CD4-positive, alpha-beta memory T cell (primary cell): ENCODE measurements around the gene PTPRJ. TPM values are rescaled to one million over a fixed set of nuclear protein-coding genes. Genes with fewer than 3 reads are reported as not detected.

ENCODE experiments used
- CTCF ChIA-PET: fragments of 350-600 bp; sonication (Branson Sonifier 250); formaldehyde crosslinking; loops from one replicate; lab custom pipeline; 2021; ENCODE audit warnings: inconsistent platforms; ENCODE audit not compliant: partially characterized antibody; lab: Charles Lee
- POLR2A ChIA-PET: fragments of 350-600 bp; sonication (Branson Sonifier 250); formaldehyde crosslinking; loops from one replicate; lab custom pipeline; 2021; ENCODE audit not compliant: partially characterized antibody; lab: Charles Lee
- DNase-seq, 5 donors: peaks; one replicate each; pipeline versions ENCODE4 v3.0.0 to v3.0.0-alpha.2; 2020 to 2022; ENCODE audit warnings: mixed read lengths in 1 of 5
- H3K27ac ChIP-seq: one replicate; pipeline ENCODE4 v1.7.0; 2013; ENCODE audit warnings: low read depth, low read length
- H3K27me3 ChIP-seq: 2 replicates; pipeline ENCODE4 v1.7.0; 2013; ENCODE audit warnings: mild to moderate bottlenecking, low read length, moderate library complexity; ENCODE audit not compliant: insufficient read depth
- H3K36me3 ChIP-seq: 2 replicates; pipeline ENCODE4 v1.7.0; 2013; ENCODE audit warnings: mild to moderate bottlenecking, low read length, moderate library complexity; ENCODE audit not compliant: insufficient read depth
- H3K4me1 ChIP-seq: 2 replicates; pipeline ENCODE4 v1.7.0; 2013; ENCODE audit warnings: mild to moderate bottlenecking, low read length, moderate library complexity; ENCODE audit not compliant: insufficient read depth
- H3K4me3 ChIP-seq, 2 donors: one replicate each; pipeline ENCODE4 v1.7.0; 2013; ENCODE audit warnings: low read length in 2 of 2, mild to moderate bottlenecking in 1 of 2
- H3K9me3 ChIP-seq, 2 donors: one replicate each; pipeline ENCODE4 v1.7.0; 2013; ENCODE audit warnings: low read length in 2 of 2, control low read depth in 1 of 2; ENCODE audit not compliant: control insufficient read depth in 1 of 2
- H3K27ac Mint-ChIP-seq, 7 donors: one replicate each; pipeline ENCODE4 v1.8.0; 2020 to 2021; ENCODE audit warnings: mixed read lengths in 7 of 7, mild to moderate bottlenecking in 6 of 7, inconsistent platforms in 3 of 7, moderate library complexity in 3 of 7
- H3K27me3 Mint-ChIP-seq, 2 donors: one replicate each; pipeline ENCODE4 v1.8.0; 2020 to 2021; ENCODE audit warnings: mixed read lengths in 2 of 2
- H3K36me3 Mint-ChIP-seq, 2 donors: one replicate each; pipeline ENCODE4 v1.8.0; 2020 to 2021; ENCODE audit warnings: mixed read lengths in 2 of 2, inconsistent platforms in 1 of 2, mild to moderate bottlenecking in 1 of 2
- H3K4me1 Mint-ChIP-seq, 4 donors: one replicate each; pipeline ENCODE4 v1.8.0; 2020 to 2021; ENCODE audit warnings: mixed read lengths in 4 of 4, mild to moderate bottlenecking in 1 of 4
- H3K4me3 Mint-ChIP-seq, 8 donors: one replicate each; pipeline ENCODE4 v1.8.0; 2020 to 2021; ENCODE audit warnings: mixed read lengths in 8 of 8, mild to moderate bottlenecking in 7 of 8, moderate library complexity in 6 of 8, inconsistent platforms in 3 of 8
- H3K9me3 Mint-ChIP-seq, 8 donors: one replicate each; pipeline ENCODE4 v1.8.0; 2020 to 2021; ENCODE audit warnings: mixed read lengths in 8 of 8, mild to moderate bottlenecking in 5 of 8, inconsistent platforms in 3 of 8, moderate library complexity in 1 of 8
- intact Hi-C: fragments of 100-400 bp; cut with micrococcal nuclease; formaldehyde crosslinking; loops from one replicate; pipeline ENCODE4 v1.15.1; 2023
- polyA plus RNA-seq, 2 donors: library from polyadenylated mRNA; unstranded; fragments of 300-500 nt; fragmentation: Illumina TruSeq; gene quantifications; one replicate each; pipeline ENCODE4 v1.2.3, GENCODE V29; 2021
- total RNA-seq, 2 experiments: library from RNA; stranded (reverse); gene quantifications; one replicate each; pipeline ENCODE4 v1.2.3, GENCODE V29; 2021

The PTPRJ gene
- total and polyA plus RNA-seq, 4 experiments from 2014 or later = 3.3 to 57.9 (median 37.2) TPM

DNA sequence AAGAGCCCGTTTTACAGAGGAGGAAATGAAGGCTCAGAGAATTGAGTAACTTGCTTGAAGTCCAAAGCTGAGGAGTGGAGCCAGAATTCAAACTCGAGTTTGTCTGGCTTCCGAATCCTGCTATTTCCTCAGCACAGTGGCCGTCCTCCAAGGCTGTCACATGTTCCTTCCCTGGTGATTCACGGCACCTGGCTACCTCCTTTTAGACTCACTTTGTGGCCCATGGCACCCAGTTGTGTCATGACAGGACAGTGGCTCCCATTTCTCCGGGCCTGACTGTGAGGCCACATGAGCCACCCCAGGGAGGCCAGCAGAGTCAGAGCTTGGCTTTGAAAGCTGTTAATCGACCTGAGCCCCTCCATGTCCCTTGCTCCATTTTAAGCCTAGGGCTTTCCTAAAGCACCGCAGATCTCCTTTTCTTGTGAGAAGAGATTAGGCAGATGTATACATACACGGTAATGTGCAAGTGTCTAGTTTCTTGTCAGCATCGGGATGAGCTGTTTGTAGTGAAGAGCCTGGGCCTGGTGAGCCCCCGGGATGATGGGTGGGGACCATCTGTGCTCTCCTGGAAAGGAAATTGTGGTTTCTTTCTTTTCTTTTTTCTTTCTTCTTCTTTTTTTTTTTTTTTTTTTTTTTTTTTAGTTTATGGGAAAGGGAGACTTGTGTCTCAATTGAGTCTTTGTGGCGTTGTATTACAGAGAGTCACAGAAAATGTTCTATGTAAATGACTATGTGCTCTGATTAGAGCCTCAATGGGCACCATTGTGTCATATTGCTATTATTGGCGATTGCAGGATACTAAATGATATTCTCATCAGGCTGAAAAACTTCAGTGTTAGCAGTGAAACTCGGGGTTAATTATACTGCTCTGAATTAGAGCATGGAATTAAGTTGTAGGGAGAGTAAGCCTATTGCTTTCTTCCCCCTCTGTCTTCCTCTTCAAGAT lies 54.8 kb downstream of the PTPRJ start:
- H3K4me3 ChIP-seq = no peak overlapping the region
- Mint-ChIP-seq H3K27ac (peak overlapping the region in 4 of 7 donors; percentile 11 to 55 (median 42)), H3K4me3 (peak overlapping the region in 6 of 8 donors; percentile 11 to 64 (median 42)), H3K27me3 (no peaks in the 10 kb centered on the region), H3K36me3 (peaks cover 9 to 14% of the 10 kb centered on the region in 2 donors), H3K4me1 (peaks cover 42 to 75% (median 61%) of the 10 kb centered on the region in 4 donors), H3K9me3 (peaks cover 0 to 2% (median 0%) of the 10 kb centered on the region in 8 donors)
- no peak for DNase-seq
- H3K4me1 ChIP-seq = peaks cover 53% of the 10 kb centered on the region
- CTCF ChIA-PET = interaction anchor here (0.6 to 1.2 kb wide), 3 partner anchors 46 to 65 kb away, joined by 3 to 5 read pairs (median 3); no protein-coding TSS in a partner anchor
- no peaks in the 10 kb centered on the region for H3K36me3 ChIP-seq
- intact Hi-C loops = loop anchor here (1.0 kb wide), 1 partner anchor 10 kb away; no protein-coding TSS in a partner anchor
- no peaks in the 10 kb centered on the region for H3K9me3 ChIP-seq
- no peak overlapping the region for H3K27ac ChIP-seq
- POLR2A ChIA-PET = interaction anchor here (1.6 to 4.5 kb wide), 3 partner anchors 15 to 34 kb away, joined by 7 to 22 read pairs (median 8); no protein-coding TSS in a partner anchor
- no peaks in the 10 kb centered on the region for H3K27me3 ChIP-seq

GRCh38 chr11:48036011-48036410 lies 55.7 kb downstream of the PTPRJ start:
- Histone ChIP-seq H3K27ac (no peak overlapping the region), H3K9me3 (no peaks in the 10 kb centered on the region), H3K4me3 (no peak overlapping the region), H3K4me1 (peaks cover 52% of the 10 kb centered on the region), H3K27me3 (no peaks in the 10 kb centered on the region), H3K36me3 (no peaks in the 10 kb centered on the region)
- POLR2A ChIA-PET = interaction anchor here (0.6 to 4.5 kb wide), 3 partner anchors 16 to 46 kb away, joined by 4 to 22 read pairs (median 7); no protein-coding TSS in a partner anchor
- intact Hi-C loops = no loop called here
- no peak for DNase-seq
- peaks cover 47 to 78% (median 64%) of the 10 kb centered on the region in 4 donors for H3K4me1 Mint-ChIP-seq
- peaks cover 9 to 17% of the 10 kb centered on the region in 2 donors for H3K36me3 Mint-ChIP-seq
- H3K27ac Mint-ChIP-seq = peak overlapping the region in 3 of 7 donors; percentile 15 to 74 (median 55)
- peaks cover 0 to 2% (median 0%) of the 10 kb centered on the region in 8 donors for H3K9me3 Mint-ChIP-seq
- peak overlapping the region in 4 of 8 donors; percentile 9 to 60 (median 46) for H3K4me3 Mint-ChIP-seq
- no peaks in the 10 kb centered on the region for H3K27me3 Mint-ChIP-seq
- CTCF ChIA-PET = interaction anchor here (0.6 to 1.2 kb wide), 3 partner anchors 47 to 75 kb away, joined by 3 to 4 read pairs (median 3); no protein-coding TSS in a partner anchor

DNA sequence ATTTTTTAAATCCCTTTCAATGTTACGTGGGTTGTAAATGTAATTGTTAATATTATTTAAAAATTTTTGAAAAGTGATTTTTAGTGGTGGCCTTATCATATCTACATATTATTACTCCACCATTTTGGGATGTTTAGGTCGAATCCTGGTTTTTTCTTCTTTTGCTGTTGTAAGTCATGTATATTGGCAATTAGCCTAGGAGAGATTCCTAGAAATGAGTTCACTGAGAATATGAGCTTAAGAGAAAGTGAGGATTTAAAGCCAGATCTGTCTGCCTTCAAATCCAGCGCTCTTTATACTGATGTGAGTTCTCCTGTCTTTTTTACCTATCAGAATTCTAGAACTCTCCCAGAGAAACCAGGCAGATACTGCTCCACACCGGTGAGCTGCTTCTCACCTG lies 56.1 kb downstream of the PTPRJ start:
- H3K27ac Mint-ChIP-seq = peak overlapping the region in 2 of 7 donors; percentile 29 to 74
- H3K4me3 Mint-ChIP-seq = peak overlapping the region in 2 of 8 donors; percentile 9 to 60
- H3K27ac ChIP-seq = no peak overlapping the region
- no peaks in the 10 kb centered on the region for H3K9me3 ChIP-seq
- peaks cover 9 to 19% of the 10 kb centered on the region in 2 donors for H3K36me3 Mint-ChIP-seq
- peaks cover 48% of the 10 kb centered on the region for H3K4me1 ChIP-seq
- intact Hi-C loops = no loop called here
- H3K27me3 ChIP-seq = no peaks in the 10 kb centered on the region
- POLR2A ChIA-PET = interaction anchor here (0.6 to 4.5 kb wide), 3 partner anchors 16 to 47 kb away, joined by 4 to 22 read pairs (median 7); no protein-coding TSS in a partner anchor
- peaks cover 0 to 2% (median 0%) of the 10 kb centered on the region in 8 donors for H3K9me3 Mint-ChIP-seq
- H3K36me3 ChIP-seq = no peaks in the 10 kb centered on the region
- DNase-seq = no peak
- H3K27me3 Mint-ChIP-seq = no peaks in the 10 kb centered on the region
- peaks cover 45 to 76% (median 63%) of the 10 kb centered on the region in 4 donors for H3K4me1 Mint-ChIP-seq
- H3K4me3 ChIP-seq = no peak overlapping the region
- CTCF ChIA-PET = interaction anchor here (0.9 to 1.2 kb wide), 2 partner anchors 64 to 75 kb away, joined by 3 to 4 read pairs; no protein-coding TSS in a partner anchor

- H3K4me1 Mint-ChIP-seq = peaks cover 48 to 72% (median 60%) of the 10 kb centered on the region in 4 donors
- intact Hi-C loops = no loop called here
- peaks cover 9 to 20% of the 10 kb centered on the region in 2 donors for H3K36me3 Mint-ChIP-seq
- H3K4me1 ChIP-seq = peaks cover 55% of the 10 kb centered on the region
- DNase-seq = no peak
- H3K27me3 ChIP-seq = no peaks in the 10 kb centered on the region
- H3K27ac ChIP-seq = no peak overlapping the region
- no peaks in the 10 kb centered on the region for H3K27me3 Mint-ChIP-seq
- H3K4me3 ChIP-seq = no peak overlapping the region
- peaks cover 0 to 2% (median 0%) of the 10 kb centered on the region in 8 donors for H3K9me3 Mint-ChIP-seq
- ChIA-PET CTCF (interaction anchor here (0.6 kb wide), 1 partner anchor 44 kb away, joined by 4 read pairs; no protein-coding TSS in a partner anchor), POLR2A (interaction anchor here (4.5 kb wide), 1 partner anchor 18 kb away, joined by 22 read pairs; no protein-coding TSS in a partner anchor)
- H3K4me3 Mint-ChIP-seq = peak overlapping the region in 1 of 8 donors; percentile 0
- H3K27ac Mint-ChIP-seq = peak overlapping the region in 1 of 7 donors; percentile 26
- H3K36me3 ChIP-seq = no peaks in the 10 kb centered on the region
- H3K9me3 ChIP-seq = no peaks in the 10 kb centered on the region
Observed at GRCh38 chr11:48037709-48038468, 57.5 kb downstream of the PTPRJ start.

GRCh38 chr11:48040830-48041444 lies 60.6 kb downstream of the PTPRJ start:
- no peaks in the 10 kb centered on the region for H3K9me3 Mint-ChIP-seq
- H3K27me3 Mint-ChIP-seq = no peaks in the 10 kb centered on the region
- Histone ChIP-seq H3K4me3 (no peak overlapping the region), H3K9me3 (no peaks in the 10 kb centered on the region), H3K27ac (no peak overlapping the region), H3K4me1 (peaks cover 53% of the 10 kb centered on the region), H3K36me3 (no peaks in the 10 kb centered on the region), H3K27me3 (no peaks in the 10 kb centered on the region)
- no peak overlapping the region for H3K4me3 Mint-ChIP-seq
- ChIA-PET POLR2A (no interaction called here), CTCF (no interaction called here)
- peaks cover 9 to 14% of the 10 kb centered on the region in 2 donors for H3K36me3 Mint-ChIP-seq
- DNase-seq = no peak
- H3K4me1 Mint-ChIP-seq = peaks cover 47 to 75% (median 61%) of the 10 kb centered on the region in 4 donors
- peak overlapping the region in 1 of 7 donors; percentile 68 for H3K27ac Mint-ChIP-seq
- intact Hi-C loops = no loop called here
